HCT116 (cell line): ENCODE data around the gene LIN52. TPM values are rescaled to one million over a fixed set of nuclear protein-coding genes. Genes with fewer than 3 reads are reported as not detected.

Experiments used
- ATAC-seq: fragments of 200-7000 bp; cut with Tn5 transposase; 2 replicates; pipeline ENCODE4 v1.9.1; 2020; ENCODE audit warnings: mild to moderate bottlenecking, moderate library complexity
- BruUV-seq: library from RNA; stranded (reverse); fragments of 400-500 nt; replicated peaks from 2 replicates; lab custom pipeline; 2021; lab: Mats Ljungman, UMichigan
- CTCF ChIA-PET: fragments of 300-600 bp; sonication (Branson Sonifier 250); formaldehyde crosslinking; loops from one replicate; lab custom pipeline; 2021; ENCODE audit warnings: antibody characterized with exemption; lab: Charles Lee
- POLR2A ChIA-PET: fragments of 300-600, 350-600 bp; sonication (Branson Sonifier 250); formaldehyde crosslinking; loops from one replicate; lab custom pipeline; 2021; ENCODE audit warnings: antibody characterized with exemption; lab: Charles Lee
- RAD21 ChIA-PET, 2 experiments: fragments of 300-600 bp; sonication (Branson Sonifier 250); formaldehyde crosslinking; loops; one replicate each; lab custom pipeline; 2023; ENCODE audit warnings: low total read pairs in 2 of 2; ENCODE audit not compliant: uncharacterized antibody in 2 of 2, unreplicated experiment in 2 of 2, low non-redundant PET in 1 of 2; lab: Charles Lee
- DNase-seq: peaks from one replicate; pipeline ENCODE4 v3.0.0-alpha.2; 2010; ENCODE audit warnings: low read depth, low spot score
- H2AFZ ChIP-seq: fragments of 200-600 bp; shearing (Covaris generic), sonication (generic); 2 replicates; pipeline ENCODE4 v1.6.1; 2017; ENCODE audit warnings: low read depth, mixed run types, mixed read lengths, antibody characterized with exemption, low read length; ENCODE audit not compliant: poor library complexity, severe bottlenecking
- H3K27ac ChIP-seq: 2 replicates; pipeline ENCODE4 v1.5.1; 2012; ENCODE audit warnings: low read depth, low read length
- H3K27me3 ChIP-seq: fragments of 200-600 bp; sonication (generic); 2 replicates; pipeline ENCODE4 v1.6.1; 2016; ENCODE audit warnings: mixed run types, low read length, mixed read lengths; ENCODE audit not compliant: insufficient read depth
- H3K36me3 ChIP-seq, 2 experiments: fragments of 200-500 bp in 1 of 2; fragments of 200-600 bp in 1 of 2; sonication (Bioruptor generic) in 1 of 2; sonication (generic) in 1 of 2; 2 replicates each; pipeline versions ENCODE4 v1.5.1 to v1.6.1; 2014 to 2016; ENCODE audit warnings: low read length in 2 of 2, inconsistent platforms in 1 of 2, mixed read lengths in 1 of 2, mixed run types in 1 of 2; ENCODE audit not compliant: insufficient read depth in 2 of 2, control insufficient read depth in 1 of 2
- H3K4me1 ChIP-seq, 2 experiments: fragments of 200-600 bp in 1 of 2; sonication (generic) in 1 of 2; 2 replicates each; pipeline versions ENCODE4 v1.5.1 to v1.6.1; 2012 to 2017; ENCODE audit warnings: low read length in 2 of 2, inconsistent platforms in 1 of 2, mild to moderate bottlenecking in 1 of 2, mixed read lengths in 1 of 2, mixed run types in 1 of 2, moderate library complexity in 1 of 2; ENCODE audit not compliant: insufficient read depth in 2 of 2, control insufficient read depth in 1 of 2
- H3K4me2 ChIP-seq: fragments of 200-600 bp; sonication (generic); 2 replicates; pipeline ENCODE4 v1.6.1; 2017; ENCODE audit warnings: mixed run types, low read length, mixed read lengths
- H3K4me3 ChIP-seq, 2 experiments: fragments of 200-600 bp in 1 of 2; sonication (generic) in 1 of 2; replicated peaks in 1 of 2; 2 replicates each; pipeline ENCODE4 v1.5.1; 2011 to 2016; ENCODE audit warnings: low read length in 2 of 2, control low read depth in 1 of 2, low read depth in 1 of 2, mild to moderate bottlenecking in 1 of 2, mixed read lengths in 1 of 2, mixed run types in 1 of 2
- H3K79me2 ChIP-seq: fragments of 200-600 bp; sonication (generic); 2 replicates; pipeline ENCODE4 v1.6.1; 2017; ENCODE audit warnings: mild to moderate bottlenecking, mixed run types, low read length, moderate library complexity, mixed read lengths; ENCODE audit not compliant: insufficient read depth
- H3K9ac ChIP-seq: fragments of 200-600 bp; sonication (generic); 2 replicates; pipeline ENCODE4 v1.6.1; 2016; ENCODE audit warnings: low read length, mixed read lengths
- H3K9me2 ChIP-seq: fragments of 200-600 bp; sonication (generic), shearing (Covaris generic); 2 replicates; pipeline ENCODE4 v1.6.1; 2017; ENCODE audit warnings: mixed run types, mild to moderate bottlenecking, moderate library complexity; ENCODE audit not compliant: insufficient read depth
- H3K9me3 ChIP-seq, 2 experiments: fragments of 200-500 bp in 1 of 2; fragments of 200-600 bp in 1 of 2; sonication (Bioruptor generic) in 1 of 2; sonication (generic) in 1 of 2; 2 replicates each; pipeline ENCODE4 v1.6.1; 2014 to 2017; ENCODE audit warnings: low read length in 2 of 2, mixed read lengths in 2 of 2, inconsistent platforms in 1 of 2, low read depth in 1 of 2, mild to moderate bottlenecking in 1 of 2, mixed run types in 1 of 2, moderate library complexity in 1 of 2; ENCODE audit not compliant: control insufficient read depth in 1 of 2, insufficient read depth in 1 of 2
- H4K20me1 ChIP-seq: fragments of 200-600 bp; sonication (generic), shearing (Covaris generic); 2 replicates; pipeline ENCODE4 v1.6.1; 2017; ENCODE audit warnings: mixed run types, mild to moderate bottlenecking, moderate library complexity; ENCODE audit not compliant: insufficient read depth
- ATF3 ChIP-seq: IDR thresholded peaks from 2 replicates; pipeline ENCODE4 v1.6.1; 2012
- CBX3 ChIP-seq: IDR thresholded peaks from 2 replicates; pipeline ENCODE4 v1.6.1; 2012; ENCODE audit warnings: low read depth
- CTCF ChIP-seq, 3 experiments: fragments of 200-600 bp in 1 of 3; sonication (generic) in 1 of 3; IDR thresholded peaks in 2 of 3; conservative IDR thresholded peaks in 1 of 3; 2 replicates each; pipeline ENCODE4 v1.5.1; 2012 to 2017; ENCODE audit warnings: low read depth in 2 of 3, low read length in 2 of 3, antibody characterized with exemption in 1 of 3, borderline replicate concordance in 1 of 3, control low read depth in 1 of 3, mild to moderate bottlenecking in 1 of 3, mixed read lengths in 1 of 3, mixed run types in 1 of 3, moderate library complexity in 1 of 3; ENCODE audit not compliant: insufficient read depth in 1 of 3
- FOSL1 ChIP-seq: IDR thresholded peaks from 2 replicates; pipeline ENCODE4 v1.6.1; 2012; ENCODE audit warnings: low read depth
- JUND ChIP-seq: IDR thresholded peaks from 2 replicates; pipeline ENCODE4 v1.6.1; 2012
- MAX ChIP-seq: IDR thresholded peaks from 2 replicates; pipeline ENCODE4 v1.6.1; 2012
- POLR2A ChIP-seq: IDR thresholded peaks from 2 replicates; pipeline ENCODE4 v1.7.0; 2011; ENCODE audit warnings: borderline replicate concordance; ENCODE audit not compliant: insufficient read depth, insufficient read length; ENCODE audit errors: extremely low read depth
- REST ChIP-seq: IDR thresholded peaks from 2 replicates; pipeline ENCODE4 v1.6.1; 2012; ENCODE audit warnings: low read depth
- SIN3A ChIP-seq: IDR thresholded peaks from 2 replicates; pipeline ENCODE4 v1.6.1; 2012; ENCODE audit warnings: low read depth
- SRF ChIP-seq: IDR thresholded peaks from 2 replicates; pipeline ENCODE4 v1.6.1; 2012; ENCODE audit warnings: low read depth
- ZBTB33 ChIP-seq: IDR thresholded peaks from 2 replicates; pipeline ENCODE4 v1.6.1; 2011; ENCODE audit warnings: mild to moderate bottlenecking, low read length, moderate library complexity; ENCODE audit not compliant: insufficient replicate concordance; ENCODE audit errors: extremely low read depth
- ZFX ChIP-seq: fragments of 450-650 bp; IDR thresholded peaks from 2 replicates; pipeline ENCODE4 v1.6.1; 2017
- ZNF274 ChIP-seq: fragments of 200-500 bp; sonication (Bioruptor generic); IDR thresholded peaks from 2 replicates; pipeline ENCODE4 v1.6.1; 2014; ENCODE audit warnings: mild to moderate bottlenecking, low read depth, low read length, inconsistent platforms
- intact Hi-C: fragments of 100-400 bp; cut with micrococcal nuclease; formaldehyde crosslinking; loops from 2 replicates; pipeline ENCODE4 v1.10.0; 2022
- total RNA-seq: library from RNA; stranded (reverse); gene quantifications from one replicate; pipeline ENCODE4 v1.2.1, GENCODE V29; 2021; ENCODE audit not compliant: unreplicated experiment

The LIN52 gene
- total RNA-seq, 1 experiment from 2014 or later: 9.6 TPM

- intact Hi-C loops: no loop called here
- BruUV-seq: no TSS peak
- H3K4me2 ChIP-seq: no peak overlapping the region
- no peak overlapping the region for H3K27ac ChIP-seq
- no peak overlapping the region for H2AFZ ChIP-seq
- H3K27me3 ChIP-seq: no peaks in the 10 kb centered on the region
- H3K9me2 ChIP-seq: no peaks in the 10 kb centered on the region
- CTCF ChIA-PET: no interaction called here
- no peak overlapping the region for H3K4me3 ChIP-seq
- H4K20me1 ChIP-seq: no peaks in the 10 kb centered on the region
- POLR2A ChIA-PET: no interaction called here
- no peak for TF ChIP-seq SRF
- TF ChIP-seq ZBTB33: no peak
- TF ChIP-seq ZNF274: no peak
- no peak for TF ChIP-seq JUND
- TF ChIP-seq FOSL1: no peak
- TF ChIP-seq ZFX: no peak
- TF ChIP-seq CTCF (IDR thresholded peaks at IDR 0.05 in 2 of 3, conservative IDR thresholded peaks at IDR 0.05 in 1 of 3; ENCODE audit: borderline replicate concordance in 1 of 3, insufficient read depth in 1 of 3, low read depth in 2 of 3, low read length in 2 of 3): no peak
- TF ChIP-seq POLR2A: no peak
- TF ChIP-seq MAX: no peak
- TF ChIP-seq CBX3: no peak
- TF ChIP-seq SIN3A: no peak
- no peak for TF ChIP-seq ATF3
- no peak for TF ChIP-seq REST
- no peak for DNase-seq
- no peaks in the 10 kb centered on the region for H3K9me3 ChIP-seq
- no peak overlapping the region for H3K9ac ChIP-seq
- H3K79me2 ChIP-seq: no peaks in the 10 kb centered on the region
- RAD21 ChIA-PET: no interaction called here
- H3K4me1 ChIP-seq: peaks cover 0 to 11% of the 10 kb centered on the region in 2 experiments; a peak in 2 of 4 replicates
- no peaks in the 10 kb centered on the region for H3K36me3 ChIP-seq
- no peak for ATAC-seq
Measured at GRCh38 chr14:74221741-74222140, 137.0 kb downstream of the LIN52 start.
